MM.1S (cell line): Measurements from ENCODE around the gene SETD9.

Source experiments
- CTCF ChIP-seq: fragments of 300-600 bp; sonication (generic); IDR thresholded peaks from 2 replicates; pipeline ENCODE4 v1.5.1; 2016; ENCODE audit warnings: antibody characterized with exemption, low read length, mixed read lengths
- EZH2 ChIP-seq: fragments of 300-600 bp; sonication (generic); optimal IDR thresholded peaks from 2 replicates; pipeline ENCODE3; 2017; ENCODE audit warnings: low read depth, mild to moderate bottlenecking, antibody characterized with exemption, low read length, mixed read lengths
- EZH2phosphoT487 ChIP-seq: fragments of 300-600 bp; sonication (generic); IDR thresholded peaks from 2 replicates; pipeline ENCODE4 v1.6.1; 2018; ENCODE audit warnings: antibody characterized with exemption, low read length

GRCh38 chr5:56961746-56962145 is 52.4 kb downstream of the SETD9 start:
- no peak for TF ChIP-seq CTCF
- no peak for TF ChIP-seq EZH2phosphoT487
- TF ChIP-seq EZH2 = no peak
